HG02938 (cell line): ENCODE measurements around the gene APOA5.
"Not testable (repeated sequence)": the region's sequence is repeated elsewhere in the genome, so short reads cannot be mapped to it uniquely, and the experiment has no call there.

Experiments
- ATAC-seq: cut with Tn5 transposase; IDR thresholded peaks from one replicate; pipeline ENCODE4 v1.9.1; 2021; ENCODE audit warnings: mild to moderate bottlenecking, moderate library complexity; ENCODE audit not compliant: unreplicated experiment

Gene APOA5

DNA sequence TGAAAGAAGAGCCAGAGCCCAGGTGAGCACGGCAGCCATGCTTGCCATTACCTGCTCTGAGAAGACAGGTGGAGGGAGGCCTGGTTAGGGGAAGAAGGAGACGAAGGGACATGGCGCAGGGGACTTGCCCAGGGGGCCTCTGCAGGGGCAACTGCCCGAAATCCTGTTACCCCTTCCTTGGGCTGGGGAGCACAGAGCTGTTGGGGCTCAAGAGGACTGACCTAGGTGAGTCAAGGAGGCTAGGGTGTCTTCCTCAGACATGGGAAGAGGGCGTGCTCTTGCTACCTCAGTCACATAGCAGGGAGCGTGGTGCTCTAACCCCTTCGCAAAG lies at the start of gene APOA5:
Gene APOA5 (minus strand): TSS at position 67 of the 331 bp plus-strand sequence. CDS start 19 bp downstream, at position 48.
- ATAC-seq: no peak

GRCh38 chr11:116840746-116841296 lies 49.1 kb upstream of the APOA5 start:
- no peak for ATAC-seq

DNA sequence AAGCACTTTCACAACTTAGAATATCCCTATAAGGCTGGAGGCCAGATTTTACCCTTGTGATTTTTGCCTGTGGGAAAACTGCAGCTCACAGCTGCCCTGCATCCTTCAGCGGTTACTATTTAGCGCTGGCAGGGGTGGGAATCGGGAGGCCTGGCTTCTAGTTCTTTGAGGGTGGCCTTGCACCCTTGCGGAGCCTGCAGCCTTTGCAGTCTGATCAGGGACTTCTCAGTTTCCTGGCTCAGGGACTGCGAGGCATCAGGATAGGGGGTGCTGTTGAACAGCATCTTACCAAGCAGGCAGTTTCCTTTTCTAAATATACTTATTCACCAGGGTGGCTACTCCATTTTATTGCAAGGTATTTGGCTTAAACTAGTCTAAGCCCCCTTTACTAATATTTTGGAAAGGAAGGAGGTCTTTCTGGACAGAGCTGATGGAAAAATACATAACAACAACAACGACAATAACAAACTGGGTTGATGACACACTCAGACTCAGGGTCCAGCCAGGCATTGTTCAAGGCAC lies 48.6 kb upstream of the APOA5 start:
- no peak for ATAC-seq

DNA sequence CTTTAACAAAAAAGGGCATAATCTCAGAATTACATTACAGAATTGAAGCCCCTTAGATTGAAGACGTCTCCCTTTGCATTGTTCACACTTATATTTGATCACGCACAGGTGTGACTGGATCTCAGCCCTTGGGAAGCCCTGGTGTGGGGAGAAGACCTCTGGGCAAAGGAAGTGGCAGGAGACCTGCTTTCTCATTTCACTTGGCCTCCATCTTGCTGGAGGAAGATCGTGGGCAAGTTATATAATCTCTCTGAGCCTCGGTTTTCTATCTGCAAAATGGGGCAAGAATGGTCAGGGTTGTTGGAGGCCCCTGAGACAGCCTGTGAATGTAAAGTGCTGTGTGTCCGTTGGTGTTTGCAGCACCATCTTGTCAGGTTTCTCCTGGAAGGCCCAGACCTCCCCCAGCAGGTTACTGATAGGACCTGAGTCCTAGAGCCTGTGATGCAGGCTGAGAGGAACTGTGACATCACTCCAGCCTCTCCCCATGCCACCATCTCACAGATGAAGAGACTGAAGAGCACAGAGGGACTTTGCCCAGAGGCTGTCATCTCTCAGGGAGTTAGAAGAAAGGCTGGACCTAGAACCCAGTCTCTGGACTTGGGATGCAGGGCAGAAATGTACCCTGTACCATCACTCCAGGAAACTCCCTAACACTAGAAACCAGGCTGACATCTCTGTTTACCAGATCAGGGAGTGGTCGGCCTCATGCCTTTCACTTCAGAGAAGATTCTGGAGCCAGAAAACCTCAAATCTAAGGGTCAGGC lies 46.8 kb upstream of the APOA5 start:
- ATAC-seq: no peak

GRCh38 chr11:116837231-116838091 lies 45.8 kb upstream of the APOA5 start, which contains the start of gene APOA1:
APOA1 (minus strand) TSS chr11:116837622; CDS start chr11:116837387, 235 bp downstream.
- ATAC-seq: no peak

- ATAC-seq: no peak
Measured at GRCh38 chr11:116836632-116836991, 44.9 kb upstream of the APOA5 start.

- peak; percentile 78 for ATAC-seq
Measured at GRCh38 chr11:116835791-116836631, 44.3 kb upstream of the APOA5 start.

GRCh38 chr11:116835042-116835772 lies 43.5 kb upstream of the APOA5 start:
- ATAC-seq: peak; percentile 15

DNA sequence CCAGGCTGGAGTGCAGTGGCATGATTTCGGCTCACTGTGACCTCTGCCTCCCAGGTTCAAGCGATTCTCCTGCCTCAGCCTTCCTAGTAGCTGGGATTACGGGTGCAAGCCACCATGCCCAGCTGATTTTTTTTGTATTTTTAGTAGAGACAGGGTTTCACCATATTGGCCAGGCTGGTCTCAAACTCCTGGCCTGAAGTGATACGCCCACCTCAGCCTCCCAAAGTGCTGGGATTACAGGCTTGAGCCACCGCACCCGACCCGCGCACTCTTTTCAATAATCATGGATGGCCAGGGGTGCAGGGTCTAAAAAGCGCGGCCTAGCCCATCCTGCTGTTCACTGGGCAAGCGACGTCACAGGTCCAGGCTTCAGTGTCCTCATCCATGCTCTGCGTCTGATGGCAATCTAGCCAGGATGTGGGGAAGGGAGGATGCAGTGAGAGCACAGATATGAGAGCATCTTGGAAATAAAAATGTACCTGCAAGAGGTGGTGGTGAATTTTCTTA lies 42.9 kb upstream of the APOA5 start:
- not testable (repeated sequence) for ATAC-seq

GRCh38 chr11:116833816-116834534 lies 42.3 kb upstream of the APOA5 start:
- no peak for ATAC-seq

DNA sequence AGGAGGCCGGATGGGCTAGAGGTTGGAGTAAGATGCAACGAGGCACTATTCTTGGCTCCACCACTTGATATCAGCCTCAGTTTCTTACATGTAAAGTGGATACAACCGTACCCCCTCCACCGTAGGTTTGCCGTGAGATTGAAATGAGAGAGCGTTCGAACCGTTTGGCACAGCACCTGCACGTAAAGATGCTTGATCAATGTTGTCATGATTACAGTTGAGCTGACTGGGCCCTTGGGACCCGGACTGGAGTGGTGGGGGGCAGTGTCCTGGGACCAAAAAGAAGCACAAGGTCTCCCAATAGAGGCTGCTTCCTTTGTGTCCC lies 41.8 kb upstream of the APOA5 start:
- no peak for ATAC-seq

GRCh38 chr11:116832350-116833290 lies 40.9 kb upstream of the APOA5 start:
- ATAC-seq: no peak

DNA sequence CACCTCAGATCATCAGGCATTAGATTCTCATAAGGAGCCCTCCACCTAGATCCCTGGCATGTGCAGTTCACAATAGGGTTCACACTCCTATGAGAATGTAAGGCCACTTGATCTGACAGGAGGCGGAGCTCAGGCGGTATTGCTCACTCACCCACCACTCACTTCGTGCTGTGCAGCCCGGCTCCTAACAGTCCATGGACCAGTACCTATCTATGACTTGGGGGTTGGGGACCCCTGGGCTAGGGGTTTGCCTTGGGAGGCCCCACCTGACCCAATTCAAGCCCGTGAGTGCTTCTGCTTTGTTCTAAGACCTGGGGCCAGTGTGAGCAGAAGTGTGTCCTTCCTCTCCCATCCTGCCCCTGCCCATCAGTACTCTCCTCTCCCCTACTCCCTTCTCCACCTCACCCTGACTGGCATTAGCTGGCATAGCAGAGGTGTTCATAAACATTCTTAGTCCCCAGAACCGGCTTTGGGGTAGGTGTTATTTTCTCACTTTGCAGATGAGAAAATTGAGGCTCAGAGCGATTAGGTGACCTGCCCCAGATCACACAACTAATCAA lies 40.2 kb upstream of the APOA5 start:
- ATAC-seq: no peak

GRCh38 chr11:116830184-116830912 lies 38.7 kb upstream of the APOA5 start:
- ATAC-seq: no peak

DNA sequence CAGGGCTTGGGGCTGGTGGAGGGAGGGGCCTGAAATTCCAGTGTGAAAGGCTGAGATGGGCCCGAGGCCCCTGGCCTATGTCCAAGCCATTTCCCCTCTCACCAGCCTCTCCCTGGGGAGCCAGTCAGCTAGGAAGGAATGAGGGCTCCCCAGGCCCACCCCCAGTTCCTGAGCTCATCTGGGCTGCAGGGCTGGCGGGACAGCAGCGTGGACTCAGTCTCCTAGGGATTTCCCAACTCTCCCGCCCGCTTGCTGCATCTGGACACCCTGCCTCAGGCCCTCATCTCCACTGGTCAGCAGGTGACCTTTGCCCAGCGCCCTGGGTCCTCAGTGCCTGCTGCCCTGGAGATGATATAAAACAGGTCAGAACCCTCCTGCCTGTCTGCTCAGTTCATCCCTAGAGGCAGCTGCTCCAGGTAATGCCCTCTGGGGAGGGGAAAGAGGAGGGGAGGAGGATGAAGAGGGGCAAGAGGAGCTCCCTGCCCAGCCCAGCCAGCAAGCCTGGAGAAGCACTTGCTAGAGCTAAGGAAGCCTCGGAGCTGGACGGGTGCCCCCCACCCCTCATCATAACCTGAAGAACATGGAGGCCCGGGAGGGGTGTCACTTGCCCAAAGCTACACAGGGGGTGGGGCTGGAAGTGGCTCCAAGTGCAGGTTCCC lies 38.0 kb upstream of the APOA5 start, which contains the start of gene APOC3:
Gene APOC3 (plus strand): TSS at position 383 of the 659 bp plus-strand sequence. CDS start 676 bp downstream, outside the sequence.
- ATAC-seq: no peak
